Neuronal stem cell (in vitro differentiated cells): Measurements from ENCODE around the gene PKHD1.

Experiments used
- DNase-seq: peaks from one replicate; pipeline ENCODE4 v3.0.0-alpha.2; 2013; ENCODE audit warnings: low spot score
- H2AFZ ChIP-seq: one replicate; pipeline ENCODE4 v1.6.1; 2013; ENCODE audit warnings: mild to moderate bottlenecking, low read length, inconsistent platforms
- H2AK5ac ChIP-seq: 2 replicates; pipeline ENCODE4 v1.6.1; 2013; ENCODE audit warnings: low read depth, mild to moderate bottlenecking, inconsistent platforms, low read length, moderate library complexity, mixed read lengths
- H2BK120ac ChIP-seq: 2 replicates; pipeline ENCODE4 v1.6.1; 2013; ENCODE audit warnings: low read depth, mild to moderate bottlenecking, inconsistent platforms, low read length, moderate library complexity, mixed read lengths
- H2BK12ac ChIP-seq: one replicate; pipeline ENCODE4 v1.6.1; 2013; ENCODE audit warnings: low read length, inconsistent platforms
- H2BK15ac ChIP-seq: 2 replicates; pipeline ENCODE4 v1.6.1; 2013; ENCODE audit warnings: mild to moderate bottlenecking, low read length, inconsistent platforms, mixed read lengths
- H2BK5ac ChIP-seq: one replicate; pipeline ENCODE4 v1.6.1; 2013; ENCODE audit warnings: inconsistent platforms, mild to moderate bottlenecking, low read length, moderate library complexity
- H3K14ac ChIP-seq: one replicate; pipeline ENCODE4 v1.6.1; 2013; ENCODE audit warnings: low read length, inconsistent platforms
- H3K18ac ChIP-seq: 2 replicates; pipeline ENCODE4 v1.6.1; 2013; ENCODE audit warnings: low read length, inconsistent platforms
- H3K23ac ChIP-seq: 2 replicates; pipeline ENCODE4 v1.6.1; 2013; ENCODE audit warnings: low read depth, mild to moderate bottlenecking, mixed read lengths, low read length, inconsistent platforms; ENCODE audit not compliant: poor library complexity
- H3K27ac ChIP-seq: replicated peaks from 3 replicates; pipeline ENCODE4 v1.5.1; 2013; ENCODE audit warnings: low read length, inconsistent platforms
- H3K27me3 ChIP-seq, 3 experiments: 2 replicates each; pipeline ENCODE4 v1.6.1; 2013; ENCODE audit warnings: low read length in 3 of 3, mild to moderate bottlenecking in 2 of 3, inconsistent platforms in 1 of 3, low read depth in 1 of 3, mixed read lengths in 1 of 3, moderate library complexity in 1 of 3; ENCODE audit not compliant: control insufficient read depth in 3 of 3, insufficient read depth in 3 of 3
- H3K36me3 ChIP-seq, 2 donors: replicated peaks in 1 of 2; 2 replicates each; pipeline ENCODE4 v1.6.1; 2013; ENCODE audit warnings: low read length in 2 of 2; ENCODE audit not compliant: control insufficient read depth in 2 of 2, insufficient read depth in 2 of 2
- H3K4ac ChIP-seq: 2 replicates; pipeline ENCODE4 v1.6.1; 2013; ENCODE audit warnings: inconsistent platforms, mild to moderate bottlenecking, low read length, moderate library complexity
- H3K4me1 ChIP-seq, 2 donors: 1 replicate in 1 of 2; 2 replicates in 1 of 2; pipeline ENCODE4 v1.6.1; 2013; ENCODE audit warnings: low read length in 2 of 2, low read depth in 1 of 2; ENCODE audit not compliant: control insufficient read depth in 2 of 2, insufficient read depth in 1 of 2
- H3K4me2 ChIP-seq: one replicate; pipeline ENCODE4 v1.6.1; 2013; ENCODE audit warnings: mild to moderate bottlenecking, low read length, inconsistent platforms; ENCODE audit not compliant: insufficient read depth, poor library complexity, severe bottlenecking
- H3K4me3 ChIP-seq, 2 donors: 2 replicates each; pipeline ENCODE4 v1.5.1; 2013; ENCODE audit warnings: low read length in 2 of 2, mild to moderate bottlenecking in 2 of 2, inconsistent platforms in 1 of 2, moderate library complexity in 1 of 2
- H3K79me1 ChIP-seq: one replicate; pipeline ENCODE4 v1.6.1; 2013; ENCODE audit warnings: low read depth, mild to moderate bottlenecking, inconsistent platforms, low read length, moderate library complexity
- H3K9ac ChIP-seq: one replicate; pipeline ENCODE4 v1.6.1; 2013; ENCODE audit warnings: mild to moderate bottlenecking, low read depth, low read length, inconsistent platforms; ENCODE audit not compliant: poor library complexity
- H3K9me3 ChIP-seq, 2 donors: replicated peaks in 1 of 2; 2 replicates each; pipeline versions ENCODE3 to v1.6.1; 2013; ENCODE audit warnings: low read length in 2 of 2, mild to moderate bottlenecking in 2 of 2, inconsistent platforms in 1 of 2, low read depth in 1 of 2, mixed read lengths in 1 of 2, moderate library complexity in 1 of 2; ENCODE audit not compliant: control insufficient read depth in 2 of 2, insufficient read depth in 1 of 2
- H4K8ac ChIP-seq: one replicate; pipeline ENCODE4 v1.6.1; 2013; ENCODE audit warnings: low read depth, mild to moderate bottlenecking, inconsistent platforms, low read length, moderate library complexity
- H4K91ac ChIP-seq: one replicate; pipeline ENCODE4 v1.6.1; 2013; ENCODE audit warnings: low read length, low read depth, mild to moderate bottlenecking, inconsistent platforms; ENCODE audit not compliant: poor library complexity
- WGBS, 2 donors: extraction: QIAGEN DNeasy Blood & Tissue Kit; methylation state at CpG; one replicate each; pipeline ENCODE4 v1.1.7; 2013; ENCODE audit warnings: missing lambda C conversion rate in 2 of 2, mixed read lengths in 1 of 2; ENCODE audit not compliant: insufficient read length in 2 of 2, insufficient replicate concordance in 1 of 2; ENCODE audit errors: extremely low coverage in 2 of 2; 5-methylcytosine and 5-hydroxymethylcytosine counted together

PKHD1 gene

GRCh38 chr6:51663525-51663924 lies 423.9 kb downstream of the PKHD1 start:
- H3K4me1 ChIP-seq = no peaks in the 10 kb centered on the region
- no peaks in the 10 kb centered on the region for H3K79me1 ChIP-seq
- no peak for DNase-seq
- H2BK15ac ChIP-seq = no peak overlapping the region
- H3K9ac ChIP-seq = no peak overlapping the region
- H3K27ac ChIP-seq = no peak overlapping the region
- H3K4me3 ChIP-seq = no peak overlapping the region
- no peaks in the 10 kb centered on the region for H3K36me3 ChIP-seq
- H2AK5ac ChIP-seq = no peak overlapping the region
- H3K14ac ChIP-seq = no peak overlapping the region
- H2AFZ ChIP-seq = no peak overlapping the region
- H2BK120ac ChIP-seq = no peak overlapping the region
- no peak overlapping the region for H3K4ac ChIP-seq
- H3K27me3 ChIP-seq = no peaks in the 10 kb centered on the region
- H2BK12ac ChIP-seq = no peak overlapping the region
- H3K4me2 ChIP-seq = no peak overlapping the region
- no peak overlapping the region for H4K8ac ChIP-seq
- no peak overlapping the region for H3K23ac ChIP-seq
- H4K91ac ChIP-seq = no peak overlapping the region
- H3K9me3 ChIP-seq = no peaks in the 10 kb centered on the region
- H3K18ac ChIP-seq = no peak overlapping the region
- H2BK5ac ChIP-seq = no peak overlapping the region

GRCh38 chr6:51660767-51661166 lies 426.6 kb downstream of the PKHD1 start:
- H3K4me1 ChIP-seq = no peaks in the 10 kb centered on the region
- no peak overlapping the region for H3K23ac ChIP-seq
- no peak overlapping the region for H4K8ac ChIP-seq
- no peaks in the 10 kb centered on the region for H3K27me3 ChIP-seq
- no peak overlapping the region for H3K4ac ChIP-seq
- no peak overlapping the region for H3K14ac ChIP-seq
- H3K79me1 ChIP-seq = no peaks in the 10 kb centered on the region
- DNase-seq = no peak
- no peak overlapping the region for H2BK120ac ChIP-seq
- no CpG with 5 or more reads among the region's 3 CpGs for WGBS, 2 donors
- no peak overlapping the region for H3K4me3 ChIP-seq
- no peak overlapping the region for H2BK12ac ChIP-seq
- no peak overlapping the region for H3K18ac ChIP-seq
- H3K9me3 ChIP-seq = no peaks in the 10 kb centered on the region
- H2AFZ ChIP-seq = no peak overlapping the region
- H3K27ac ChIP-seq = no peak overlapping the region
- H3K9ac ChIP-seq = no peak overlapping the region
- no peak overlapping the region for H2BK15ac ChIP-seq
- no peaks in the 10 kb centered on the region for H3K36me3 ChIP-seq
- H3K4me2 ChIP-seq = no peak overlapping the region
- H2BK5ac ChIP-seq = no peak overlapping the region
- no peak overlapping the region for H4K91ac ChIP-seq
- no peak overlapping the region for H2AK5ac ChIP-seq

- Histone ChIP-seq H3K4me3 (no peak overlapping the region), H2AFZ (no peak overlapping the region), H3K18ac (no peak overlapping the region), H3K4me2 (no peak overlapping the region), H3K79me1 (no peaks in the 10 kb centered on the region), H3K9me3 (no peaks in the 10 kb centered on the region), H3K4me1 (no peaks in the 10 kb centered on the region), H2BK120ac (no peak overlapping the region), H2BK12ac (no peak overlapping the region), H3K4ac (no peak overlapping the region), H2BK5ac (no peak overlapping the region), H4K8ac (no peak overlapping the region), H3K23ac (no peak overlapping the region), H3K36me3 (no peaks in the 10 kb centered on the region), H4K91ac (no peak overlapping the region), H3K27ac (no peak overlapping the region), H2AK5ac (no peak overlapping the region), H3K9ac (no peak overlapping the region), H3K27me3 (no peaks in the 10 kb centered on the region), H3K14ac (no peak overlapping the region), H2BK15ac (no peak overlapping the region)
- WGBS, 2 donors = no CpG with 5 or more reads among the region's 3 CpGs
- no peak for DNase-seq
Measured at GRCh38 chr6:51657491-51657890, 429.9 kb downstream of the PKHD1 start.

GRCh38 chr6:51655517-51655916 lies 431.9 kb downstream of the PKHD1 start:
- Histone ChIP-seq H3K9ac (no peak overlapping the region), H4K8ac (no peak overlapping the region), H2BK5ac (no peak overlapping the region), H3K27ac (no peak overlapping the region), H3K4ac (no peak overlapping the region), H2AFZ (no peak overlapping the region), H2AK5ac (no peak overlapping the region), H3K4me1 (no peaks in the 10 kb centered on the region), H3K27me3 (no peaks in the 10 kb centered on the region), H3K14ac (no peak overlapping the region), H2BK15ac (no peak overlapping the region), H3K9me3 (no peaks in the 10 kb centered on the region), H3K4me2 (no peak overlapping the region), H2BK120ac (no peak overlapping the region), H4K91ac (no peak overlapping the region), H2BK12ac (no peak overlapping the region), H3K23ac (no peak overlapping the region), H3K79me1 (no peaks in the 10 kb centered on the region), H3K4me3 (no peak overlapping the region), H3K18ac (no peak overlapping the region), H3K36me3 (no peaks in the 10 kb centered on the region)
- DNase-seq = no peak
